NCI-H748 (cell line): ENCODE results near the gene CHST2.

Experiments used
- DNase-seq: peaks from one replicate; lab custom pipeline; 2025; ENCODE audit not compliant: unreplicated experiment; lab: John Stamatoyannopoulos, UW

Gene CHST2

DNA sequence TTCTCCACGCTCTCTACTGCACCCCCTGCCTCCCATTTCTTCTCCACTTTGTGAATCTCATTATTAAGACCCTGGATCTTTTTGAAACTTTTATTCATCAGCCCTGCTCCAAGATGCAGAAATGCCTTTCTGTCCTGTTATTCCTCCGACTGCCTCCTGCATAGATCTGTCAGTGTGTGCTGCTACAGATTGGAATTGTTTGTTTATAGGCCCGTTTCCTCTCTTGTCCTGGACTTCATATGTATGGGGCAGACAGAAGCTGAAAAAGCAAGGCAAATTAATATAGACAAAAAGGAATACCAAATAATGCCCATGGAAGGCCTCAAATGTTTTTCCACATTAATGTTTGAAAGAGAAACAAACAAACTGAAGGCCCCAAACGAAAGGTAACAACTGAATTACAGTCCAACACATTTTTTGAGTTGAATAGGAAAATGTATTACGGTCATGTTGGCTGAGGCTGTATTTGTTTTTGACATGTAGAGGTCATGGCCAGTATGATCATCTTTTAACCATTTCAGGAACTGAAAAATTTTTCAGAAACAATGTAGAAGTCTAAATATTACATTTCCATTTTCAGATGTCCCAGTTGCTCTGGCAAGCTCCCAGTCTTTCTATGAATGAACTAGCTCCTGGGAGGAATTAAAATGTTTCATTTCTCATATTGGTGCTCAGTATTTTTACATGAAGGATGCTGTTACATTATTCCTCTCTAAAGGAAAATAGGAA is 8.8 kb downstream of the CHST2 start:
- DNase-seq = no peak

DNA sequence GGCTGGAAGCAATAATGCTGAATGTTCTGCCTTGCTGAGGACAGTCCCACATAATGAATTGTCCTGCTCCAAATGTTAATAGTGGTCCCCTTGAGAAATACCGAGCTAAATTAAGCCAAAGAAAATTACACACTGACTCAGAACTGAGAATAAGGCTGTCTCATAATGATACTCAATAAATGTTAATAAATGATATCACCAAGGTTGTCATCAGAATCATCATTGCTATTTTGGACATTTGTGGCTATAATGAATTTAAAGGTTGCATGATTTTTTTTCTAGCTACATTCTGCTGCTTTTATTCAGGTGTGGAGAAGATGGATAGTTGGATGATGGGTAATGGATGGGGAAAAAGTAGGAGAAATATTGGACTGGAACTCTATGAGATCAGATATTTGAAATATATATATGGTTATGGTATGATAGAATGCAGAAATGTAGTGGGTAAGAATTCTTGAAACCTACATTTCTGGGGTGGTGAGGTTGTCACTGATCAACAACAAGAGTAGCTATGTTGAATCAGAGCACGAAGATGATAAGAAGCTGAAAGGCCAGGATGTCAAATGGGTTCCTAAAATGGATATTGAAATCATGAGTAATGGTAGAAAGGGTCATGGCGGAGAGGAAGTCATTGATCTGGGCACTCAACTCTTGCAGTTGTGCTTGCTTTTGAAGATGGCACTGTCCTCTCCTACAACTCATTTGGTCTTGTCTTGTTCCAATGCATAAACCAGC is 12.8 kb downstream of the CHST2 start:
- no peak for DNase-seq

DNA sequence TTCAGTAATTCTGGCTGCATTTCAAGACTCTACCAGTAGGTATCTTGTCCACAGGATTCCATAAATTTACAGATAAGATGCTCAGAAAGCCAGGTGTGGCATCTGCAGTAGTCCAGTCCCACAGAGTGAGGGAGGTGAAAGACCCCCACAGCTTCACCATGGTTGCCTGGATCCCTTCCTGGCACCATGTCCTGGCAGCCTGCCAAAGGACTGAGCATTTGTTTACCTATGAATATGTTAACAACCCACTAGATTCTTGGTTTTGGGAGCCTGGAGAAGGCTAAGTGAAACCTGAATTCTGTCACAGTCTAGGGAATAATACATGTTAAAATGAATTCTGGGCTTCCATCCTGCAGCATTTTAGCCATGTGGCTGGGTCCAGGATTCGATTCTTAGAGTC is 14.9 kb downstream of the CHST2 start:
- DNase-seq = peak; percentile 93

DNA sequence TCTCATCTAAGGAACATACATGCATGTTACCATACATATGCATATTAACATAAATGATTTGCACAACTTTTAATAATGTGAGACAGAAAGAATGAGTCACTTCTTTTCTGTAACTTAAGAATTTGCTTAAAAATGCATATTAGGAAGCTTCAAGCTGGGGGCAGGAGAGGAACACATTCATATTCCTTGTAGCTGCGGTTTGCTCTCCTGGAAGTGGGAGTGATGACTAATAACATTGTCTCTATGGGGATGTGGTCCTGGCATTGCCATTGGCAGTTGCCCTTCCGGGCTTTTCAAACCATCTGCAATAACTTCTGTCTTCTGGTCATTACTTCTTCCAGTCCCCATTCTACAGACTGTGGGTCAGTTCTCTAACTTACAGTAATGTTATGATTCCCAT is 15.6 kb downstream of the CHST2 start:
- DNase-seq = no peak

DNA sequence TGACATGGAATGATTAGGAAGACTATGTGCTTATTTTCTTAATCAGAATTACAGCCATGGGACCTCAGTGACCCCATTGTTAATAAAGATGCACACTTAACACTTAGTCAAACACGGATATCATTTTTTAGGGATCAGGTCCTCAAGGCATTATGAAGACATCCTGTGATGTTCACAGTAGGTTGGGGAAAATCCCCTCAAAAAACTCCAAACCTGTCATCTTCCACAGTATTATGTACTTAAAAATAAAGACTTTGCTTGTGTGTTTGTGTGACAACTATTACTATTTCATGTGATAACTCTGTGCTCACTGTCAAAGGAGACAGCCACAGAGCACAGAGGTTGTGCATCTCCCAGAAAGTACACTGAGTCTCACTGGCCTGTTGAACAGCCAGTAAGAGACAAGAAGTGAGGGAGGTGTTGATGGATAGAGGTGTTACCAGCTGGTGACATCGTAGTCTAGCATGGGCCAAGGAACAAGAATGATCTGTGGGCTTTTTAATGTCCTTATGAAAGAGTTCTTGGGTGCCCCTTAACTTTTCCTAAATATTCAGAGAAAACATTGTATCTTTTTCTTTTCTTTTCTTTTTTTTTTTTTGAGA is 18.0 kb downstream of the CHST2 start:
- DNase-seq = no peak

DNA sequence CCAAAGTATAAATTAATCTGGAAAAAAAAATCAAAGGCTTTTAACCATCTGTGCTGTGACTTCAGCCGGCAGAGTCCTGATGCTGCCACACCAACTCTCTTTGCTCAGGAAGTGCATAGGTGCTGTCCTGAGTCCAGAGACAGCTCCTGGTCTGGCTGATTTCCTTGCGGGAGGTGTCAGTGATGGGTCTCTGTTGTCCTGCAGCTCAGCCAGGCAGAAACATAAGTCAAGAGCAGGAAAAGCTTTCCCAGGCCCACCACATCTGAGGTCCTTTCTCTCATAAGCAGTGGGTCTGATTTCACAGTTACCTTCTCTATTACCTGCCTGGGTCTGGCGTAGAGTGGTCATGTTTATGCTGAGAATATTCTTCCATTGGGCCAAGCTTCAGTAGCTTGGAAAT is 19.4 kb downstream of the CHST2 start:
- DNase-seq = no peak

DNA sequence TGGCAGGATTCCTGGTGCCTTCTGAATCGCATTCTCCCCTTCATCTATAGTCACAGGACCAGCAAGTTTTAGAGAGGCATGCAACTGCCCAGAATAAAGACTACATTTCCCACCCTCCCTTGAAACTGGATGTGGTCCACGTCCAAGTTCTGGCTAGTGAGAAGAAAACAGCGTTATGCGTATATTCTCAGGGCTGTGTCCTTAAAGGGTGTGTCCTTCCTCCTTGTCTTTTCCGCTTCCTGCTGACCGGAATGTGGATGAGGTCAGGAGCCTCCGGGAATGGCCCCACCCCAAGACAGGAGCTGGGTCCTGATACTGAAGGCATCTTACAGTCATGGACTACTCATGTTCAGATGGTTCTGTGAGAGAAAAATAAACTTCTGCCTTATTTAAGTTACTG is 20.2 kb downstream of the CHST2 start:
- no peak for DNase-seq

DNA sequence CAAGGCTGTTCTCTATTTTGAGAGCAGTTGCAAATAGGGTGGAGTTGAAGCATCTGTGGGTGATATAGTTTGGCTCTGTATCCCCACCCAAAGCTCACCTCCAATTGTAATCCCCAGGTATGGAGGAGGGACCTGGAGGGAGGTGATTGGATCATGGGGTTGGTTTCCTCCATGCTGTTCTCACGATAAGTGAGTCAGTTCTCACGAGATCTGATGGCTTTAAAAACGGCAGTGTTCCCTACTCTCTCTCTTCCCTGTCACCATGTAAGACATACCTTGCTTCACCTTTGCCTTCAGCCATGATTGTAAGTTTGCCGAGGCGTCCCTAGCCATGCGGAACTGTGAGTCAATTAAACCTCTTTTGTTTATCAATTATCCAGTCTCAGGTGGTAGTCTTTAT is 21.0 kb downstream of the CHST2 start:
- no peak for DNase-seq

DNA sequence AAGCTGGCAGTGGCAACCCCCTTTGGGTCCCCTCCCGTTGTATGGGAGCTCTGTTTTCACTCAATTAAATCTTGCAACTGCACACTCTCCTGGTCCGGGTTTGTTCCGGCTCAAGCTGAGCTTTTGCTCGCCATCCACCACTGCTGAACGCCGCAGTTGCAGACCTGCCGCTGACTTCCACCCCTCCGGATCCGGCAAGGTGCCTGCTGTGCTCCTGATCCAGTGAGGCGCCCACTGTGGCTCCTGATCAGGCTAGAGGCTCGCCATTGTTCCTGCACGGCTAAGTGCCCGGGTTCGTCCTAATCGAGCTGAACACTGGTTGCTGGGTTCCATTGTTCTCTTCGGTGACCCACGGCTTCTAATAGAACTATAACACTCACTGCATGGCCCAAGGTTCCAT is 22.8 kb downstream of the CHST2 start:
- DNase-seq = no peak

DNA sequence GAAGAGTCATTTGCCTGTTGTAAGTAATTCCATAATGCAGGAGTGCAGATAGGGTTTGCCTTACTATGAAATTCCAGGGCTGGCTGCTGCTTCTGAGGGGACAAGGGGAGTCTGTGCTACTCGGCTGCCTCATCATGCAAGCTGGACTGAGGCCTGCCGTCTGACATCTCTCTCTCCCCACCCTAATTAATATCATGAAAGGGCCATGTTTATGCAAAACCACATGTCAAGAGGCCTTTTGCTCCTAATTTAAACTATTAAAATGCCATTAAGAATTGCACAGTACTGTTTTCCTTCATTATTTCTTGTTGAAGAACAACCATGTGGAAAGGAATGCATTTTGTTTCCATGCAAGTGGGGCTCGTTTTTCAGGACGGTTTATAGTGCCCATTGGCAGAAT is 26.3 kb downstream of the CHST2 start:
- DNase-seq = no peak

DNA sequence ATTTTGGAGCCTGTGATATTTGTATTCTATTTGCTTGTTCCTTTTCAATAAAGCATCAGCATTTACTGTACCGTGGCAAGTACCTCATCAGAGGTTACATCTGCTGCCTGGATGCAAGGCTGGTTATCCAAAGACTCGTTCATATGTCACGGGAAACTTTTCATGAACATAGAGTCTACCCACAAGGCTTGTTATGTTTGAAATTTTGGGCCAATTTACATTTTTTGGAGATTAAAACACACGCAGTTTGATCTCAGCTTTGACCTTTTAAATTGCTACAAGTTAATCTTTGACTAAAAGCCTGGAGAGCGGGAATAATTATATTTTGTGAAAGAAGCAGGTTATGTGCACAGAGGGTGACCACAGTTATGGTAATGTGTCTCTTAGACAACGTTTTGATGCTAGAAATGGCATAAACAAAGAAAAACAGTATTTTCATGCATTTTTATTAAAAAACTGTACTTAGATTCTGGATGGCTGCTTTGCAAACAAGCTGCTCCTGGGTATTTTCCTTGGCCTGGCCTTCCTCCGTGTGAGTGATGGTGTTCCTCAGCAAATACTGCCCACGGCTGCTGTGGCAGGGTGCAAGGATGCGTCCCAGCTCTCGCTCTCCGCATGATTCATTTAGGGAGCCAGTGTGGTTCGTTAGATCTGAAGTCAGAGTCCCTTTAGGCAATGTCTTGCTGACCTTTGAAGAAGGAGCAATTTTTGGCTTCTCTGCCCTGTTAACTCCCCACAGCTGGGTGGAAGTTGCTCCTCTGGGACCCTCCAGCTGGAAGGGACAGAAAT is 27.1 kb downstream of the CHST2 start:
- no peak for DNase-seq

DNA sequence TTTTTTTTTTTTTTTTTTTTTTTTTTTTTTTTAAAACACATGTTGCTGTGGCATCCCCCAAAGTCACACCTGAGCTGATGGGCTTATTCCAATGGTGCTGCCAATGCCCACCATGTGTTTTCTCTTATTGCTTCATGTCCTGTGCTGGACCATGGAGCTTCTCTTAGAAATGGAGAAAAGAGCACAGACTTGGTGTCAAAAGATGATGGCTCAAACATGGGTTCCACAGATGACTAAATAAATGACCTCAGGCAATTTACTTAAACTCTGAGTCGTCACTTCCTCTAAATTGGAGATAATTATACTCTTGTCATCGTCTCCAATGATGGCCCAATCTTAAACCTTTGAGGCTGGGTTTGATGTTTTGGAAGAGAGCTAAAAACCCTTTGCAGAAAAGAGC is 28.1 kb downstream of the CHST2 start:
- no peak for DNase-seq

DNA sequence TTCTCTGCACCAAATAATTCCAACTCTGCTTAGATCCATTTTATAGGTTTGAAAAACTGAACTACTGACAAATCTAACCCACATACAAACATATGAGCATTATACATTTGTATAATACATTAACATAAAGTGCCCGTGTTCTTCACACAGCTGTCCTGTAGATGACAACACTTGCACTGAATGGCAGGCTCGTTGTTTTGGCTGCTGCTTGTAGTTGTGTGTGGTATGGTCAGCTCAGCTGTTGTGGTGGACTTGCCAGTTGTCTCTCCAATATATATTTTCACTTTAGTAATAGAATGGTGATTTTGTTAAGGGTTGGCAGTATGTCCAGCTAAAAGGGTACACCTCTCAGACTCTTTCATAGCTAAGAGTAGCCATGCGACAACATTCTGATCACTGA is 30.5 kb downstream of the CHST2 start:
- no peak for DNase-seq

DNA sequence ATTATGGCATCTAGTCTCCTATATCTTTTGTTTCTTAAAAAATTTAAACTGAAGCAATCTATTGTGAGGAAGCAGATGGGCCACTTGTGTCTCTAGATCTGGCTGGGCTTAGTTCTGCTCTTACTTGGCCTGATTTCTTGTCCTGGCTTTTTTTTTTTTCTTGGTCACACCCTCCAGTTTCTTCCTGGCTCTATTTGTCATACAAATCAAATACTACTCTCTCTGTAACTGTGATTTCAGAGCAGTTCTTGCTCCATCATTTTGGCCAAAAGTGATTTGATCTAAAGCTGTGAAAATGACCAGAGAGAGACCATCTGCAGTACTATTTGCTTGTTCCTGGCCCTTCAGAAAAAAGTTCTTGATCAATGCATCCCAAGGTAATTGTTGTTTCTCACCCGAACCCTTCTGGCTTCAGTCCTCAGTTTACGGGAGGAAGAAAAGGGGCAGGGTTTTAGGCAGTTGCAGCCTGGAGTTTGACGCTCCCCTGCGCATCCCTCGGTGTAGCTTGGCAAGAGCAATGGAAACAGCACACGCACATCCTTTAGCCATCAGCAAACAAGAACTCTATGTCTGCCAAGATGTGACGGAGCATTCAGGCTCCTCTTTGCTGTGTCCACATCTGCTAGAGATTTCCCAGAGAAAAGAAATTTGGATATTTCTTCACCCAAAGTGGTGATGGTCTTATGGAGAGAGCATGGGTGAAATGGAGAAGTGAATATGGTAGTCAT is 31.6 kb downstream of the CHST2 start:
- no peak for DNase-seq

DNA sequence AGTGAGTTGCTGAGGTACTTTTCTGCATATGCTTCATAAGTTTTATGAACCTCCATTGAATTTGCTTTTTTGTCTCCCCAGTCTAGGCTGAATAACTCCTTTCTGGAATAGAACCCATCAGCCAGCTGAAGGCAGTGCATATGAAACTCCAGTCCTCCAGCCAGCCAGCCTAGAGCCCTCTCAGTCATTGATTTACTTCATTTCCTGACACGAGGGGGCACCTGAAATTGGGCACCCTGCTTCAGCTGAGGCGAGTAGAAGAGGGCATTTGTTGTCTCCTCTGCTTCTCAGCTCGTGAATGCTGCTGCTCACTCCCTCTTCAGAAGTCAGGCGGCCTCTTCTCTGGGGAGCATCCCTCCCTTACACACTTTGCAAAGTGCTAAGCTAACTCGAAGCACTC is 32.5 kb downstream of the CHST2 start:
- no peak for DNase-seq

DNA sequence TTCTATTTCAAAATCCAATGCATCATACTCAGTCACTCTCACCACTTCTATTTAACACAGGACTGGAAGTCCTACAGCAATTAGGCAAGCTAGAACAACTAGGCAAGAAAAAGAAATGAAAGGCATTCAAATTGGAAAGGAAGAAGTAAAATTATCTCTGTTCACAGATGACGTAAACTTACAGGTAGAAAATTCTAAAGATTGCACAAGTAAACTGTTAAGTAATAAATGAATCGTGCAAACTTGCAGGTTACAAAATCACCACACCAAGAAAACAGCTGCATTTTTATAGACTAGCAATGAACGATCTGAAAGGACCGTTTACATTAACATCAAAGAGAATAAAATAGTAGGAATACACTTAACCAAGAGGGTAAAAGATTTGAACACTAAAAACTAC is 36.2 kb downstream of the CHST2 start:
- DNase-seq = no peak

DNA sequence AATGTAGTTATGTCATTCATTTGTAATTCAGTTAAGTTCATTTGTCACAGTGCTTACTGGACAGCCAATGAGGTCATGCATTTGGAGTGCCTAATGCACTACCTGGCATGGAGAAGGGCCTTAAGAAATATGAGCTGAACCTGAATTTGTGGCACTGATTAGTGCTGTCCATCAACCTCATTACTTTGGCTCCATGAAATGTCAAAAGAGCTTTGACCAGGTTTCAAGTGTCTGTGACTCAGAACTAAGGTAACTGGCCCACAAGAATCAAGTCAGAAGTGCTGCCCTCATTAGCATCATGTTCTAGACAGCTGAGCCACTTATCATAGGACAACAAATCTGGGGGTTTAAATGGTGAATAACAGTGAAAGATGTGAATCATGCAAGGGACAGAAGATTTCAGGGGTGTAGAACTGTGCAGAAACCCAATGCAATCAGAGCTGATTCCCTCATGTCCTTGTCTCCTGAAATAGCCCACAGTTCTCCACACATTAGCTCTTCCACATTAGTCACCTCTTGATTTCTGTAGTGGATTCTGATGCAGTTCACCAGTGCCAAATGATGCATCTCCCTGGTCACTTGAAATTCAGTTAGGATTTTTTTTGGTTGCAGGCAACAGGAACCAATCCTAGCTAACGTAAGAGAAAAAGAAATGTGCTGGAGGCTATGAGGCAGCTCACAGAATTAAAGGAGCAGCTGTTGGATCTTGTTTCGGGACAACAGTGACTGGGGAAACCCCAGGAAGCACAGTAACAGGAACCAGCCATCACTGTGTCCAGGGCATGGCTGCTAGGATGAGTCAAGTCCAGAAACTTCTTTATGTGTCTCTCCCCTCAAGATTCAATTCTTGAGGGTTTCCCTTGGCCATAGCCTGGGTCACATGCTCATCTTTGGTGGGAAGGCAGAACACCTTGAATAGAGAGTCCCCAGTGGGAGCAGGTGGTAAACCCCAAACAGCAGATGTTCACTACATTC is 38.7 kb downstream of the CHST2 start:
- no peak for DNase-seq

DNA sequence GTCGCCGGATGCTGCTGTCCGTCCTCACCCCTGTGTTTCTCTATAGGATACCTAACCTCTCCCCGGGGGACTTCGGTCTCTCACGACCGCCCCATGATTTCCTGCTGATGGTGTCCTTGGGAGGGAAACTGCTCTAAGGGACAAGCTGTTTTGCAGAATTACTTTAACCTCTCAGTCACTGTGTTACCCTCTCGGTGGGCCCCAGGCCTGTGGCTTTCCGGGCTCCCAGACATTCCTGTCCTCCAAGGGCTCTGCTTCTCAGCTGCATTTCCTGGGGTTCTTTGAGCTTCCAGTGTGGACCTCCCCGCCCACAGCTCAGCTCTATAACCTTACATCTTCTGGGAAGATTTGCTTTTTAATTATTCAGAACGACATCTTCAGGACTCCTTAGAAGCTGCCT is 40.9 kb downstream of the CHST2 start:
- no peak for DNase-seq

DNA sequence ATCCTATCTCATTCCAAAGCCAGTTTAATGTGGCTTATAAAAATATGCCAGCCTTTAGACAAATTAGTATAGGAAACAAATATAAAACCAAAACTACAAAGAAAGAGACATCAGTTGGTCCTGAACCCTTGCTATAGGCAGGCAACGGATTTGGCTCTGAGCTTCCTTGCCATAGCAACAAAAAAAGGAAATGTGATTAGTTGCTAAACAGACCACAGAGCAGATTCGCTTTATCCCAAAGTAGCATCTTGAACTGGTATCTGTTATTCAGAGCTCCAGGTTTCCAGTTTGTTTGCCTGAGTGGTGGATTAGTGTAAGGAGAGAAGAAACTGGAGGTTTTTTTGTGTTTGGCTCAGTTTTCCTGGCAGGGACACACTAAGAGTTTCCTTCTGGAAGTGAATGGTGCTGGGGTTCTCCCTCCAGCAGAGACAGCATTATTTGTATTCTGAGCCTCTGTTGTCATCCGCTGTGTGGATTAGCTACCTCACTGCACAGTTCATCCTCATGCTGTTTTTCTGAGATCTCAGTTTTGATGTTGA is 44.1 kb downstream of the CHST2 start:
- DNase-seq = no peak

DNA sequence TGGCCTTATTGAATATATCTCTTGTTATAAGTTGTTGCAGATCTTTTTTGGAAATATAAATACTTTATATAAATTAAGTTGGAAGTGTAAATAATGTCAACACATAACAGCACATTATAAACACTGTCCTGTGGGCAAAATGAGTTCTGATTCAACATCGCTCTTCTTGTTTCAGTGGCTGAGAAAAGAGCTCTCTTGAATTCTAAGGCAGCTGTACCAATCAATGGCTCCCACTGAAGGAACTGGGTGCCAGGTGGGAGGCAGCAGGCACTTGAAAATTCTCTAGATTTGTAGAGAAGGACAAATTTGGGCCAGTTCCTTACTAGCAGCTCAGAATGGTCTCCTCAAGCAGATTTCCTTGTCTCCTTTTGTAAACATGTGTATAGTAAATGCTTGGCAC is 45.6 kb downstream of the CHST2 start:
- DNase-seq = no peak
